Tibial artery (tissue), 4 donors: ENCODE results near the gene ROBO4.

Experiments
- DNase-seq, 2 donors: peaks; one replicate each; pipeline ENCODE4 v3.0.0-alpha.2; 2019
- H3K27ac ChIP-seq, 2 donors: fragments of 200-600 bp; sonication (generic) in 1 of 2; 1 replicate in 1 of 2; 2 replicates in 1 of 2; pipeline ENCODE4 v1.5.1; 2018 to 2019; ENCODE audit warnings: mild to moderate bottlenecking in 1 of 2
- H3K27me3 ChIP-seq, 2 donors: fragments of 200-600 bp; sonication (generic) in 1 of 2; one replicate each; pipeline versions ENCODE4 v1.5.1 to v1.6.0; 2016 to 2019
- H3K36me3 ChIP-seq, 3 donors: fragments of 200-600 bp; sonication (generic) in 2 of 3; one replicate each; pipeline ENCODE4 v1.5.1; 2016 to 2019; ENCODE audit warnings: mild to moderate bottlenecking in 2 of 3
- H3K4me1 ChIP-seq, 4 donors: fragments of 200-600 bp; sonication (generic) in 2 of 4; 1 replicate in 3 of 4; 2 replicates in 1 of 4; pipeline ENCODE4 v1.5.1; 2016 to 2019
- H3K4me3 ChIP-seq, 2 donors: fragments of 200-600 bp; sonication (generic) in 1 of 2; 1 replicate in 1 of 2; 2 replicates in 1 of 2; pipeline ENCODE4 v1.5.1; 2018 to 2019; ENCODE audit warnings: mild to moderate bottlenecking in 2 of 2
- H3K9me3 ChIP-seq, 3 donors: fragments of 200-600 bp; sonication (generic) in 1 of 3; one replicate each; pipeline ENCODE4 v1.5.1; 2016 to 2019
- intact Hi-C: fragments of 100-400 bp; cut with DNase I; formaldehyde crosslinking; loops from one replicate; pipeline ENCODE4 v1.15.0; 2023; ENCODE audit warnings: low total_unique reads
- TF ChIP-seq, protein P1 (sequence below), 2 experiments: fragments of 200-600 bp in 1 of 2; fragments of 450-650 bp in 1 of 2; IDR thresholded peaks; one replicate each; pipeline ENCODE4 v1.5.1; 2017 to 2019; ENCODE audit warnings: antibody characterized with exemption in 2 of 2, mild to moderate bottlenecking in 1 of 2, moderate library complexity in 1 of 2

The ROBO4 gene

DNA sequence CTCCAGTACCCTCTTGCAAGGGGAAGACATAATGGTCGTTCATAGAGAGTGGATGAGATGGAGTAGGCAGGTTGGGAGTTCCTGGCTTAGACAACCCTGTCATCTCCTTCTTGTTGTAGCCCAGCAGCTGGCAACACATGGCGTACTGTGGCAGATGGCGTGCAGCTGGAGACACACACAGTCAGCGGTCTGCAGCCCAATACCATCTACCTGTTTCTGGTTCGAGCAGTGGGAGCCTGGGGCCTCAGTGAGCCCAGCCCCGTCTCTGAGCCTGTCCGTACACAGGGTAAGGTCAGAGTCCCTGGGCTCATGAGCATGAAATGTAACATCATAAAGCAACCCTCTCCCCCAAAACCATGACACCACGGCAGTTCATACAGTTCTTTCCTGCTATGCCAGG lies 23.7 kb downstream of the ROBO4 start:
- H3K27me3 ChIP-seq, result peaks cover 0 to 57% of the 10 kb centered on the region in 2 donors
- no peaks in the 10 kb centered on the region for H3K36me3 ChIP-seq
- peak in 1 of 2 donors; percentile 44 for DNase-seq
- no peak overlapping the region for H3K4me3 ChIP-seq
- intact Hi-C loops, result no loop called here
- TF ChIP-seq, protein P1, sequence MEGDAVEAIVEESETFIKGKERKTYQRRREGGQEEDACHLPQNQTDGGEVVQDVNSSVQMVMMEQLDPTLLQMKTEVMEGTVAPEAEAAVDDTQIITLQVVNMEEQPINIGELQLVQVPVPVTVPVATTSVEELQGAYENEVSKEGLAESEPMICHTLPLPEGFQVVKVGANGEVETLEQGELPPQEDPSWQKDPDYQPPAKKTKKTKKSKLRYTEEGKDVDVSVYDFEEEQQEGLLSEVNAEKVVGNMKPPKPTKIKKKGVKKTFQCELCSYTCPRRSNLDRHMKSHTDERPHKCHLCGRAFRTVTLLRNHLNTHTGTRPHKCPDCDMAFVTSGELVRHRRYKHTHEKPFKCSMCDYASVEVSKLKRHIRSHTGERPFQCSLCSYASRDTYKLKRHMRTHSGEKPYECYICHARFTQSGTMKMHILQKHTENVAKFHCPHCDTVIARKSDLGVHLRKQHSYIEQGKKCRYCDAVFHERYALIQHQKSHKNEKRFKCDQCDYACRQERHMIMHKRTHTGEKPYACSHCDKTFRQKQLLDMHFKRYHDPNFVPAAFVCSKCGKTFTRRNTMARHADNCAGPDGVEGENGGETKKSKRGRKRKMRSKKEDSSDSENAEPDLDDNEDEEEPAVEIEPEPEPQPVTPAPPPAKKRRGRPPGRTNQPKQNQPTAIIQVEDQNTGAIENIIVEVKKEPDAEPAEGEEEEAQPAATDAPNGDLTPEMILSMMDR (IDR thresholded peaks at IDR 0.05), result no peak
- no peak overlapping the region for H3K27ac ChIP-seq
- H3K4me1 ChIP-seq, result peaks cover 0 to 21% (median 13%) of the 10 kb centered on the region in 4 donors
- H3K9me3 ChIP-seq, result no peaks in the 10 kb centered on the region

DNA sequence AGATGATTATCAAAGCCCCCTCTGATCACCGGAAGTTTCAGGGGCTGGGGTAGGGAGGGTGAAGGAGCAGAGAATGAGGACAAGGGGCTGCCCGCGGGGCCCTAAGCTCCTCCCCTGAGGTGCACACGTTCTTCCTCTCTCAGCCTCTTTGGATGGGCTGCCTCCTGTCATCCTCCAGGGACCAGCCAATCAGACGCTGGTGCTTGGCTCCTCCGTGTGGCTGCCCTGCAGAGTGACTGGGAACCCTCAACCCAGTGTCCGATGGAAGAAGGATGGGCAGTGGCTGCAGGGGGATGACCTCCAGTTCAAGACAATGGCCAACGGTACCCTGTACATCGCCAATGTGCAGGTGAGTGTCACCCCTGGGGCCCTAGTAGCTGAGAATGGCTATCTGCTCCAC lies 24.9 kb downstream of the ROBO4 start:
- Histone ChIP-seq H3K4me3 (no peak overlapping the region), H3K27me3 (peaks cover 6 to 67% of the 10 kb centered on the region in 2 donors), H3K36me3 (no peaks in the 10 kb centered on the region), H3K27ac (no peak overlapping the region), H3K9me3 (no peaks in the 10 kb centered on the region), H3K4me1 (peaks cover 0 to 27% (median 16%) of the 10 kb centered on the region in 4 donors)
- TF ChIP-seq, protein P1 (IDR thresholded peaks at IDR 0.05), result no peak
- intact Hi-C loops, result no loop called here
- no peak for DNase-seq

DNA sequence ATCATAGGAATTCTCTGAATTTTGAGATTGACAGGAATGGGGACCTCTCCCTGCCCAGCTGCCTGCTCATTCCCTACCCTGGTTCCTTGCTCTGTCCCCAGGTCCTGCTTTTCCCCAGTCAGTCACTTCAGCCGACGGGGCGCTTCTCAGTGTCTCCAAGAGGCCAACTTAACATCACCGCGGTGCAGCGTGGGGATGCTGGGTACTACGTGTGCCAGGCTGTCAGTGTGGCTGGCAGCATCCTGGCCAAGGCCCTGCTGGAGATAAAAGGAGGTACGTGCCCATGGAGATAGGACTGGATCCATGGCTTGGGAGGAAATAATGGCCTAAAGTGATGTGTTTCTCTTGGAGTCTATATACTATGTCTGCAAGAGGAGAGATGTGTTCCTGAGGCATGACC lies 25.4 kb downstream of the ROBO4 start:
- TF ChIP-seq, protein P1 (IDR thresholded peaks at IDR 0.05), result no peak
- intact Hi-C loops, result no loop called here
- no peak for DNase-seq

DNA sequence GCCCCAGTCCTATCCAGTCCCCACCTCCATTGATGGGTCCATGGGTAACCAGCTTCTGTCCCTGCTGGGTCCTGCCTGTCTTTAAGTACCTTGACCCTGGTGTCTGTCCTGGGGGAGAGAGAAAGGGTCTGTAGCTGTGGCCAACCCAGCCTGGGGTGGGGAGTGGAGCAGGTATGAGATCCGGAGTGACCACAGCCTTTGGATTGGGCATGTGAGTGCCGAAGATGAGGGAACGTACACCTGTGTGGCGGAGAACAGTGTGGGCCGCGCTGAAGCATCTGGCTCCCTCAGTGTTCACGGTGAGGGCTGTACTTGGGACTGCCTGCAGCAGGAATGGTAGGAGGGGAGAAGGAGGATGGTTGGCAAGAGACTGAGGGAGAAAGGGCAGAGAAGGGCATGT lies 27.2 kb downstream of the ROBO4 start:
- peaks cover 16 to 85% of the 10 kb centered on the region in 2 donors for H3K27me3 ChIP-seq
- intact Hi-C loops, result no loop called here

More for the DNA sequence above, 25.4 kb downstream of the ROBO4 start:
- no peak overlapping the region for H3K4me3 ChIP-seq
- no peak overlapping the region for H3K27ac ChIP-seq
- H3K9me3 ChIP-seq, result no peaks in the 10 kb centered on the region
- peaks cover 0 to 29% (median 19%) of the 10 kb centered on the region in 4 donors for H3K4me1 ChIP-seq
- H3K36me3 ChIP-seq, result no peaks in the 10 kb centered on the region
- H3K27me3 ChIP-seq, result peaks cover 8 to 68% of the 10 kb centered on the region in 2 donors

DNA sequence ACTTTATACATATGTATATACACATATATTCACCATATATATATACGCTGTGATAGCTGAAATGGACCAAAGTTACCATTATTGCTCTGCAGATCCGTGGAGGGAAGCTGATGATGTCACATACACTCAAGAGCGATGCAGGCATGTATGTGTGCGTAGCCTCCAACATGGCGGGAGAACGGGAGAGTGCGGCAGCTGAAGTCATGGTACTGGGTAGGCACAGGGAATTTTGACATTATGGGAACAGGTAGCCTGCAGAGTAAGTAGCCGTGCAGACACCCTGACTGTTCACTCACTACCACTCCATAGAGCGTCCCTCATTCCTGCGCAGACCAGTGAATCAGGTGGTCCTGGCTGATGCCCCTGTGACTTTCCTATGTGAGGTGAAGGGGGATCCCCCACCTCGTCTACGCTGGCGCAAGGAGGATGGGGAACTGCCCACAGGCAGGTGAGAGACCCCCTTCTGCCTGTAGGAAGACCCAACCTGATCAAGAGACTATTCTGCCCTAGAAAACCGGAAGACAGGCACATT lies 27.7 kb downstream of the ROBO4 start:
- Histone ChIP-seq H3K4me3 (no peak overlapping the region), H3K4me1 (peaks cover 0 to 38% (median 31%) of the 10 kb centered on the region in 4 donors), H3K36me3 (no peaks in the 10 kb centered on the region), H3K27ac (no peak overlapping the region), H3K27me3 (peaks cover 16 to 89% of the 10 kb centered on the region in 2 donors), H3K9me3 (no peaks in the 10 kb centered on the region)
- TF ChIP-seq, protein P1 (IDR thresholded peaks at IDR 0.05), result no peak
- intact Hi-C loops, result loop anchor here (5.0 kb wide), 1 partner anchor 203 kb away; no protein-coding TSS in a partner anchor
- no peak for DNase-seq

More for the DNA sequence above, 27.2 kb downstream of the ROBO4 start:
- Histone ChIP-seq H3K4me3 (no peak overlapping the region), H3K36me3 (no peaks in the 10 kb centered on the region), H3K9me3 (no peaks in the 10 kb centered on the region), H3K27ac (no peak overlapping the region), H3K4me1 (peaks cover 0 to 32% (median 26%) of the 10 kb centered on the region in 4 donors)
- TF ChIP-seq, protein P1 (IDR thresholded peaks at IDR 0.05), result no peak
- DNase-seq, result no peak
